ENCODE results near the gene WDR93. TPM values are rescaled to one million over a fixed set of nuclear protein-coding genes. Genes with fewer than 3 reads are reported as not detected.
A peak's percentile ranks its signal among the peaks of the same experiment; 100 is the strongest.

WDR93 gene
- total and polyA plus RNA-seq, 12 donors: 0.14 to 0.43 (median 0.36) TPM; not detected in 4

GRCh38 chr15:89749951-89750559 is 59.4 kb downstream of the WDR93 start:
- peak in 4 of 7 donors; percentile 21 to 60 (median 36) for DNase-seq
- H3K27me3 ChIP-seq: no peaks in the 10 kb centered on the region
- peak overlapping the region in 1 of 5 donors; percentile 47 for H3K27ac ChIP-seq
- no peaks in the 10 kb centered on the region for H3K36me3 ChIP-seq (replicated peaks in 1 of 2)
- H3K4me1 ChIP-seq (replicated peaks in 1 of 2): peaks cover 5 to 12% of the 10 kb centered on the region in 2 donors
- H3K4me3 ChIP-seq: peak overlapping the region; percentile 8 to 68 (median 47)
- H3K9me3 ChIP-seq (replicated peaks in 1 of 3): no peaks in the 10 kb centered on the region
- intact Hi-C loops (cut with DNase I): loop anchor here (10.0 kb wide), 2 partner anchors 105 to 335 kb away; no protein-coding TSS in a partner anchor
- 3 to 9% (median 4%) methylated on average over 10 to 41 of the region's 41 CpGs for WGBS, 4 donors
- TF ChIP-seq CTCF (IDR thresholded peaks at IDR 0.05) (no peak), POLR2A (IDR thresholded peaks at IDR 0.05) (no peak)

GRCh38 chr15:89750560-89751542 is 60.2 kb downstream of the WDR93 start, which contains the start of gene MESP1:
TSS of gene MESP1 (minus strand) at chr15:89751249. CDS start at chr15:89751231, 18 bp downstream.
- WGBS, 4 donors: 3 to 23% (median 6%) methylated on average over 7 to 114 of the region's 114 CpGs
- intact Hi-C loops (cut with DNase I): no loop called here

GRCh38 chr15:89751748-89752147 is 61.1 kb downstream of the WDR93 start:
- WGBS, 4 donors: 88 to 91% (median 90%) methylated on average over 4 to 5 of the region's 5 CpGs
- intact Hi-C loops (cut with DNase I): no loop called here

More at GRCh38 chr15:89750560-89751542, 60.2 kb downstream of the WDR93 start, which contains the start of gene MESP1:
- Histone ChIP-seq H3K36me3 (replicated peaks in 1 of 2) (no peaks in the 10 kb centered on the region), H3K9me3 (replicated peaks in 1 of 3) (no peaks in the 10 kb centered on the region), H3K27ac (peak within 1 kb of the TSS in 2 of 5 donors; percentile 31 to 47), H3K27me3 (no peaks in the 10 kb centered on the region), H3K4me1 (replicated peaks in 1 of 2) (peaks cover 5 to 12% of the 10 kb centered on the region in 2 donors), H3K4me3 (peak within 1 kb of the TSS; percentile 8 to 68 (median 60))
- TF ChIP-seq POLR2A (IDR thresholded peaks at IDR 0.05) (peak in 1 of 2 donors; percentile 78), CTCF (IDR thresholded peaks at IDR 0.05) (peak; percentile 51 to 93 (median 71))
- peak; percentile 92 to 95 (median 93) for DNase-seq

More at GRCh38 chr15:89751748-89752147, 61.1 kb downstream of the WDR93 start:
- Histone ChIP-seq H3K27ac (no peak overlapping the region), H3K9me3 (replicated peaks in 1 of 3) (no peaks in the 10 kb centered on the region), H3K27me3 (no peaks in the 10 kb centered on the region), H3K4me1 (replicated peaks in 1 of 2) (peaks cover 5 to 12% of the 10 kb centered on the region in 2 donors), H3K4me3 (no peak overlapping the region), H3K36me3 (replicated peaks in 1 of 2) (no peaks in the 10 kb centered on the region)
- no peak for DNase-seq
- no peak for TF ChIP-seq POLR2A (IDR thresholded peaks at IDR 0.05)
- TF ChIP-seq CTCF (IDR thresholded peaks at IDR 0.05): no peak

Measured in adrenal gland (tissue), 12 donors.